Measurements from ENCODE around the gene EFEMP1.

EFEMP1 gene, protein sequence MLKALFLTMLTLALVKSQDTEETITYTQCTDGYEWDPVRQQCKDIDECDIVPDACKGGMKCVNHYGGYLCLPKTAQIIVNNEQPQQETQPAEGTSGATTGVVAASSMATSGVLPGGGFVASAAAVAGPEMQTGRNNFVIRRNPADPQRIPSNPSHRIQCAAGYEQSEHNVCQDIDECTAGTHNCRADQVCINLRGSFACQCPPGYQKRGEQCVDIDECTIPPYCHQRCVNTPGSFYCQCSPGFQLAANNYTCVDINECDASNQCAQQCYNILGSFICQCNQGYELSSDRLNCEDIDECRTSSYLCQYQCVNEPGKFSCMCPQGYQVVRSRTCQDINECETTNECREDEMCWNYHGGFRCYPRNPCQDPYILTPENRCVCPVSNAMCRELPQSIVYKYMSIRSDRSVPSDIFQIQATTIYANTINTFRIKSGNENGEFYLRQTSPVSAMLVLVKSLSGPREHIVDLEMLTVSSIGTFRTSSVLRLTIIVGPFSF

DNA sequence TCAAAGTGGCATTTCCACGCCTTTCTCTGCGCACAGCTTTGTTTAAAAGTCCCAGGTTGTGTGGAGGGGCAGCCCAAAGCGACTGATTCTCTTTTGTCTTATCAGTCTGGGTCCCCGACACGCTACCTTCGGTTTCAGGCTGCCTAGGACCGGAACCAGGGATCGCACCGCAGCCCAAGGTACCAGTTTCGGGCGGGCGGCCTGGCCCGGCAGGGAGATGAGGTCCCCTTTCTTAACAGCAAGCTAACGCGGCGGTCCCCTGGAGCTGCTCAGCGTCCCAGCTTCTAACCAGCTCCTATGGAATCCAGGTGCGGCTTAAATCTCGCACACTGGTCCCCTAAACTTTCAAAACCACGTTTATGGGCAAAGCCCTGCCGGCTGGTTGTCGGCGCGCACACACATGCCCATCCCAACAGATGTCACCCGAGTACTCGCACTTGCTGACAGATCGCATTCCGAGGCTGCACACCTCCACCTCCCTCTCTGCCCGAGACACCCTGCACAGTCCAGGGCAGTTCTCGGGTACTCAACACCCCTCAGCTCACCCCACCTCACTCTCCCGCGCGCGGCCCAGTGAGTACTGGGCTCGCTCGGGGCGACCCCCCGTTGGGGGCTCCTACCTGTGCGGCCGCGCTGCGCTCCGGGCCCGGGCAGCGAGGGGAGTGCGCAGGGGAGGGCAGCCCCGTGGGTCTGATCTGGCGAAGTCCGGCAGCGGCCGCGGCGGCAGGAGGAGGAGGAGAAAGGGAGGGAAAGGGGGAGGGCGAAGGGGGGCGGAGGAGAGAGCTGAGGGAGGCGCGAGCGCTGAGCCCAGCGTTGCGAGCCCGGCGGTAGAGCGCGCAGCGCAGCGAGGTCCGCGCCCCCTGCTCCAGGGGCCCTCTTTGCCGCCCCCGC lies at the start of gene EFEMP1:
EFEMP1 (minus strand) TSS at position 692 of the 891 bp plus-strand sequence. CDS start 1,342 bp downstream, outside the sequence.
- peaks cover 40% of the 10 kb centered on the region for H3K27me3 Mint-ChIP-seq (ENCODE audit: low read depth)
- H3K36me3 Mint-ChIP-seq (ENCODE audit: low read depth), result no peaks in the 10 kb centered on the region
- no peaks in the 10 kb centered on the region for H3K9me3 Mint-ChIP-seq
- no peak for DNase-seq (ENCODE audit: low spot score)
- no peak within 1 kb of the TSS for H3K27ac Mint-ChIP-seq
- H3K4me1 Mint-ChIP-seq (ENCODE audit: low read depth), result no peaks in the 10 kb centered on the region
- peak within 1 kb of the TSS; percentile 18 for H3K4me3 Mint-ChIP-seq

GRCh38 chr2:55970500-55970899 lies 46.9 kb upstream of the EFEMP1 start:
- DNase-seq (ENCODE audit: low spot score), result no peak
- no peaks in the 10 kb centered on the region for H3K9me3 Mint-ChIP-seq
- H3K4me1 Mint-ChIP-seq (ENCODE audit: low read depth), result no peaks in the 10 kb centered on the region
- no peaks in the 10 kb centered on the region for H3K27me3 Mint-ChIP-seq (ENCODE audit: low read depth)
- H3K4me3 Mint-ChIP-seq, result no peak overlapping the region
- no peaks in the 10 kb centered on the region for H3K36me3 Mint-ChIP-seq (ENCODE audit: low read depth)
- no peak overlapping the region for H3K27ac Mint-ChIP-seq

- Mint-ChIP-seq H3K4me1 (ENCODE audit: low read depth) (no peaks in the 10 kb centered on the region), H3K27ac (no peak overlapping the region), H3K4me3 (no peak overlapping the region), H3K27me3 (ENCODE audit: low read depth) (peaks cover 4% of the 10 kb centered on the region), H3K9me3 (no peaks in the 10 kb centered on the region), H3K36me3 (ENCODE audit: low read depth) (no peaks in the 10 kb centered on the region)
- DNase-seq (ENCODE audit: low spot score), result no peak
Measured at GRCh38 chr2:55968941-55969340, 45.4 kb upstream of the EFEMP1 start.

DNA sequence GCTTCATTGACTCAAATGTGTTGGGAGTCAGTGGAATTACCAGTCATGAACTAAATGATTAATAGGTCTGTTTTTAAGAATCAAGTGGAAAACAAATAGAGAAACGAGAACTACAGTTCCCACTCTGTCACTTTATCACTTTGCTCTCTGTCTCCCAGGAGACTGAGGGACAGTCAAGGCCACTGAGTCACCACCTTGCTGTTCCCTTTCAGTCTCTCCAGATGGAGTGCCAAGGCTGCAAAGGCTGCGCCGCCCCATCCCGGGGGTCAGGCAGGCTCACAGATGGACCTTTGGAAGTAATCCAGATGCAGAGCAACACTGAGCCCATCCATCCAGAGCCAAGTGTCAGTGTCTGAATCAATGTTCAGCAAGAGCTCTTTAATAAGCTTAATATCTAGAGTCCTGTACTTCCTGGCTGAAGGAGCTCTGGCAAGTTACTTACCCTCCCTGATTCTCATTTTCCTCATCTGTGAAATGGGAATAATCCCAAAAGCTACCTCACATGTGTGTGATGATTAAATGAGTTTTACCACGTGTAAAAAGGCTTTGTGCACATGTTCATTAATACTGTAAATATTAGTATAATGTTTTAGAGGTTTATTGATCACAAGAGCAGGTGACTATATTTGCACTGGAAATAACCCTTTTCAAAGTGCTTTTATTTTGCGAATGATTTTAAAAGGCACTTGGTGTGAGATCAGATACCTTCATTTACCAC lies 43.0 kb upstream of the EFEMP1 start:
- H3K4me3 Mint-ChIP-seq, result no peak overlapping the region
- H3K27me3 Mint-ChIP-seq (ENCODE audit: low read depth), result peaks cover 4% of the 10 kb centered on the region
- no peaks in the 10 kb centered on the region for H3K4me1 Mint-ChIP-seq (ENCODE audit: low read depth)
- DNase-seq (ENCODE audit: low spot score), result no peak
- H3K9me3 Mint-ChIP-seq, result no peaks in the 10 kb centered on the region
- H3K27ac Mint-ChIP-seq, result no peak overlapping the region
- H3K36me3 Mint-ChIP-seq (ENCODE audit: low read depth), result no peaks in the 10 kb centered on the region

DNA sequence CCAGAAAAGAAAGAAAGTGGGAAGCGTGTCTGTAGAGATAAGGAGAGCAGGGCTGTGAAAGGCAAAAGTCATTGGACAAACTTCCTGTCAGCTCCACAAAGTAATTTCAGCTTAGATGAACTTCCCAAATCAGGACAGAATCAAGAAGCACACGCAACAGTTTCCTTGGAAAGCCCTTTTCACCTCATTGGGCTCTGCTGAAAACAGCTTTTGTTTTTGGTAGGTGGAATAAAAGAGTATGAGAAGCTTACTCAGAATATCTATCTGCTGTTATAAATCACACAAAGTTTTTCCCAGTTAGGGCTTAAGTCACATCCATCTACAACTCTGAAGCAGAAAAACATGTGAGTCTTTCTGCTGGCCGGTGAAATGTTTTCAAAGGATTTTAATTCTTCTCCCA lies 42.4 kb upstream of the EFEMP1 start:
- Mint-ChIP-seq H3K9me3 (no peaks in the 10 kb centered on the region), H3K27me3 (ENCODE audit: low read depth) (peaks cover 4% of the 10 kb centered on the region), H3K4me1 (ENCODE audit: low read depth) (no peaks in the 10 kb centered on the region), H3K36me3 (ENCODE audit: low read depth) (no peaks in the 10 kb centered on the region), H3K27ac (no peak overlapping the region), H3K4me3 (no peak overlapping the region)
- no peak for DNase-seq (ENCODE audit: low spot score)

DNA sequence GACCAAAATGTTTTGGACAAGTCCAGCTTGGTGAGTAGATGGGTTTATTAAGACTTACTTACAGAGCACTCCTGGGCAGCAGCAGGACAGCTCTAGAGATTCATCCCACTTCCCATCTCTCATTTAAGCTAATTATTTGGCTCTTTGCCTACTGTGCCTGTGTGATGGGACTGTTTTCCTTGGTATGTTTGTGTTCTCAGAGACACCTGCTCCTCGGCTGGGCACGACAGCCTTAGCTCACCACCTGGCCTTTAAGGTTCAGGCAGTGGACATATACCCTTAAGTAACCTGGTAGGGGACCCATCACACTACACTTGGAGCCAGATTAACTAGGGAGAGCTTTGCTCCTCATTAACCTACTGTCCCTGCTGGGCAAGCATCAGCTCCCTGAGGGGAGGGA lies 41.7 kb upstream of the EFEMP1 start:
- H3K4me3 Mint-ChIP-seq, result no peak overlapping the region
- DNase-seq (ENCODE audit: low spot score), result no peak
- H3K36me3 Mint-ChIP-seq (ENCODE audit: low read depth), result no peaks in the 10 kb centered on the region
- H3K27ac Mint-ChIP-seq, result no peak overlapping the region
- no peaks in the 10 kb centered on the region for H3K9me3 Mint-ChIP-seq
- H3K27me3 Mint-ChIP-seq (ENCODE audit: low read depth), result peaks cover 4% of the 10 kb centered on the region
- no peaks in the 10 kb centered on the region for H3K4me1 Mint-ChIP-seq (ENCODE audit: low read depth)

- no peak overlapping the region for H3K4me3 Mint-ChIP-seq
- DNase-seq (ENCODE audit: low spot score), result no peak
- H3K4me1 Mint-ChIP-seq (ENCODE audit: low read depth), result no peaks in the 10 kb centered on the region
- H3K36me3 Mint-ChIP-seq (ENCODE audit: low read depth), result no peaks in the 10 kb centered on the region
- no peak overlapping the region for H3K27ac Mint-ChIP-seq
- no peaks in the 10 kb centered on the region for H3K9me3 Mint-ChIP-seq
- peaks cover 4% of the 10 kb centered on the region for H3K27me3 Mint-ChIP-seq (ENCODE audit: low read depth)
Measured at GRCh38 chr2:55962915-55963314, 39.3 kb upstream of the EFEMP1 start.

- H3K9me3 Mint-ChIP-seq, result no peaks in the 10 kb centered on the region
Measured at GRCh38 chr2:55961318-55961911, 37.8 kb upstream of the EFEMP1 start.

GRCh38 chr2:55958756-55959155 lies 35.2 kb upstream of the EFEMP1 start:
- Mint-ChIP-seq H3K36me3 (ENCODE audit: low read depth) (no peaks in the 10 kb centered on the region), H3K27ac (no peak overlapping the region), H3K4me3 (no peak overlapping the region), H3K9me3 (no peaks in the 10 kb centered on the region), H3K27me3 (ENCODE audit: low read depth) (no peaks in the 10 kb centered on the region), H3K4me1 (ENCODE audit: low read depth) (no peaks in the 10 kb centered on the region)
- no peak for DNase-seq (ENCODE audit: low spot score)

More at GRCh38 chr2:55961318-55961911, 37.8 kb upstream of the EFEMP1 start:
- no peak for DNase-seq (ENCODE audit: low spot score)
- H3K27me3 Mint-ChIP-seq (ENCODE audit: low read depth), result peaks cover 4% of the 10 kb centered on the region
- no peak overlapping the region for H3K27ac Mint-ChIP-seq
- H3K4me1 Mint-ChIP-seq (ENCODE audit: low read depth), result no peaks in the 10 kb centered on the region
- H3K4me3 Mint-ChIP-seq, result no peak overlapping the region
- no peaks in the 10 kb centered on the region for H3K36me3 Mint-ChIP-seq (ENCODE audit: low read depth)

DNA sequence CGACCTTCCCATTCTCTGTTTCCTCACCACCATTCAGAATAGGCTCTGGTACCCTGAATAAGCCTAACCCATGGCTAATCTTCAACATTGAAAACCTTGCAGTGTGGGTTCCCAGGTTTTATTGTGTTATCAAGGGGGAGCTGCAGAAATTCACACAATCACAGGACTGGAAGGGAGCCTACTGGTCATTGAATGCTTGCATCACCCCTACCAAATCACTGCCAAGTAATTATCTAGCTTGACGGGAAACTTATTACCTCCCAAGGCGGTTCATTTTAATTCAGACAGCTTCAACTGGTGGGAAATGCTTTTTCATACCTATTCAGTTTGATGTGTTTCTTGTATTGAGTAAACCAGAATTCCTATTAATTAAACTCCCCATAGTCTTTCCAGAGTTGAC lies 33.6 kb upstream of the EFEMP1 start:
- H3K36me3 Mint-ChIP-seq (ENCODE audit: low read depth), result no peaks in the 10 kb centered on the region
- no peak for DNase-seq (ENCODE audit: low spot score)
- no peak overlapping the region for H3K27ac Mint-ChIP-seq
- no peak overlapping the region for H3K4me3 Mint-ChIP-seq
- H3K27me3 Mint-ChIP-seq (ENCODE audit: low read depth), result no peaks in the 10 kb centered on the region
- H3K9me3 Mint-ChIP-seq, result no peaks in the 10 kb centered on the region
- no peaks in the 10 kb centered on the region for H3K4me1 Mint-ChIP-seq (ENCODE audit: low read depth)

GRCh38 chr2:55954306-55955035 lies 30.9 kb upstream of the EFEMP1 start:
- Mint-ChIP-seq H3K27me3 (ENCODE audit: low read depth) (no peaks in the 10 kb centered on the region), H3K4me1 (ENCODE audit: low read depth) (no peaks in the 10 kb centered on the region), H3K4me3 (no peak overlapping the region), H3K27ac (no peak overlapping the region), H3K36me3 (ENCODE audit: low read depth) (no peaks in the 10 kb centered on the region), H3K9me3 (no peaks in the 10 kb centered on the region)
- DNase-seq (ENCODE audit: low spot score), result no peak

- H3K4me3 Mint-ChIP-seq, result no peak overlapping the region
- DNase-seq (ENCODE audit: low spot score), result no peak
- no peaks in the 10 kb centered on the region for H3K9me3 Mint-ChIP-seq
- no peaks in the 10 kb centered on the region for H3K27me3 Mint-ChIP-seq (ENCODE audit: low read depth)
- no peak overlapping the region for H3K27ac Mint-ChIP-seq
- H3K4me1 Mint-ChIP-seq (ENCODE audit: low read depth), result no peaks in the 10 kb centered on the region
- H3K36me3 Mint-ChIP-seq (ENCODE audit: low read depth), result no peaks in the 10 kb centered on the region
Measured at GRCh38 chr2:55952415-55952814, 28.8 kb upstream of the EFEMP1 start.

DNA sequence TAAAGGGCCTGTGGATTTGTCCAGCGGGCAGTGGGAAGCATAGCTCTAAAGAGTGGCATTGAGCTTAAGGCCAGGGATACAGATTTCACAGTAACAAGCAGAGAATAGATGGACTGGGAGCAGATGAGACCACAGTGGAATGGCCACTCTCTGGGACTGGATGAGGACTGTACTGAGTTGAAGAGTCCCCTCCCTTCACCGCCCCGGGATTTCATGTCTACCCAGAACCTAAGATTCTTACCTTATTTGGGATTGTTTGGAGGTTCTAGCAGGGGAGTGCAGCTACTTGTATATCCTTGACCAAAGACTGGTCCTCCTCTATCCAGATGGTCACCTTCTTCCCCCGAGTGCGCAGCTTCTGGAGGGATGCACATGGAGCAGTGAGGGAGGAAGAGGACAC lies 28.0 kb upstream of the EFEMP1 start:
- Mint-ChIP-seq H3K27me3 (ENCODE audit: low read depth) (no peaks in the 10 kb centered on the region), H3K27ac (no peak overlapping the region), H3K36me3 (ENCODE audit: low read depth) (no peaks in the 10 kb centered on the region), H3K9me3 (no peaks in the 10 kb centered on the region), H3K4me3 (no peak overlapping the region), H3K4me1 (ENCODE audit: low read depth) (no peaks in the 10 kb centered on the region)
- DNase-seq (ENCODE audit: low spot score), result no peak
